ENCODE results near the gene SNX25.

Gene SNX25

DNA sequence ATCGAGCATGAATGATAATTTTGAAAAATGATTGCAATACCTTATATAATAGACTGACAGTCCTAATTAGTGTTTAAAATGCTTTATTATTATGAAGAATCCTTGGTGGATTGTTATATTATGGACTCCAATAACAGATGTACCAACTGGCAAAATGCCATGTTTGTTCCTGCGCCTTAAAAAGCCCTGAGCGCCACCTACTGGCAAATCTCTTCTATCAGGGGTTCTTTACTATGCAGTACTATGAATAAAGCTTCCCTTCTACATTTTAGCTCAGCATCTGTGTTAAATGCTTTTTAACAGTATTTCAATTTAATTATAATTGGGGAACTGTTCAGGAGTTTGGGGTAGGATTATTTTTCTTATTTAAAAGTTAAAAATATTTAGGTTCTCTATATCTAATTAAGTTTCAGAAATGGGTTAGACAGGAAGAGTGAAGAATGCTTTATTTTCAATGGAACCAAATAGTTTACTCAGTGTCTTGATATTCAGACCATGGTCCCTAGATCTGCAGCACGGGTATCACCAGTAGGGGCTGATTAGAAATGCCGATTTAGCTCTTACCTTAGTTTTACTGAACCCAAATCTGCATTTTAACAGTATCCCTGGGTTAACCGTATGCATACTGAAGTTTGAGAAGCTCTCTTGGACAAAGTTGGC lies 25.6 kb upstream of the SNX25 start:
- no peaks in the 10 kb centered on the region for H3K27me3 ChIP-seq (ENCODE audit: insufficient read depth, low read length)
- peaks cover 5% of the 10 kb centered on the region; the same call in 1 of the 2 replicates for H3F3A ChIP-seq (ENCODE audit: insufficient read depth, low read length)
- TF ChIP-seq, protein P1, sequence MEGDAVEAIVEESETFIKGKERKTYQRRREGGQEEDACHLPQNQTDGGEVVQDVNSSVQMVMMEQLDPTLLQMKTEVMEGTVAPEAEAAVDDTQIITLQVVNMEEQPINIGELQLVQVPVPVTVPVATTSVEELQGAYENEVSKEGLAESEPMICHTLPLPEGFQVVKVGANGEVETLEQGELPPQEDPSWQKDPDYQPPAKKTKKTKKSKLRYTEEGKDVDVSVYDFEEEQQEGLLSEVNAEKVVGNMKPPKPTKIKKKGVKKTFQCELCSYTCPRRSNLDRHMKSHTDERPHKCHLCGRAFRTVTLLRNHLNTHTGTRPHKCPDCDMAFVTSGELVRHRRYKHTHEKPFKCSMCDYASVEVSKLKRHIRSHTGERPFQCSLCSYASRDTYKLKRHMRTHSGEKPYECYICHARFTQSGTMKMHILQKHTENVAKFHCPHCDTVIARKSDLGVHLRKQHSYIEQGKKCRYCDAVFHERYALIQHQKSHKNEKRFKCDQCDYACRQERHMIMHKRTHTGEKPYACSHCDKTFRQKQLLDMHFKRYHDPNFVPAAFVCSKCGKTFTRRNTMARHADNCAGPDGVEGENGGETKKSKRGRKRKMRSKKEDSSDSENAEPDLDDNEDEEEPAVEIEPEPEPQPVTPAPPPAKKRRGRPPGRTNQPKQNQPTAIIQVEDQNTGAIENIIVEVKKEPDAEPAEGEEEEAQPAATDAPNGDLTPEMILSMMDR (IDR thresholded peaks at IDR 0.05; ENCODE audit: low read length) = peak; percentile 82
- no peak for TF ChIP-seq EZH2 (IDR thresholded peaks at IDR 0.05; ENCODE audit: borderline replicate concordance, low read length)
- H3K4me1 ChIP-seq (ENCODE audit: insufficient read depth, low read length, severe bottlenecking) = peaks cover 21% of the 10 kb centered on the region
- no peaks in the 10 kb centered on the region for H3K9me3 ChIP-seq (ENCODE audit: low read length)
- H3K9ac ChIP-seq (ENCODE audit: low read length) = no peak overlapping the region
- H3K27ac ChIP-seq (ENCODE audit: low read depth, low read length, poor library complexity, severe bottlenecking) = peak overlapping the region; percentile 71
- no peak overlapping the region for H3K4me3 ChIP-seq (ENCODE audit: low read depth, low read length, poor library complexity, severe bottlenecking)
- no peaks in the 10 kb centered on the region for H3K9me2 ChIP-seq (ENCODE audit: low read depth, low read length)
- H3K79me2 ChIP-seq (ENCODE audit: insufficient read depth, low read length) = peaks cover 59% of the 10 kb centered on the region
- H2AFZ ChIP-seq (ENCODE audit: low read length) = no peak overlapping the region
- H4K20me1 ChIP-seq (ENCODE audit: insufficient read depth, low read length) = no peaks in the 10 kb centered on the region
- peaks cover 30% of the 10 kb centered on the region for H3K36me3 ChIP-seq (ENCODE audit: insufficient read depth, low read length)
- no peak overlapping the region; the same call in 1 of the 2 replicates for H3K4me2 ChIP-seq (ENCODE audit: low read length)

DNA sequence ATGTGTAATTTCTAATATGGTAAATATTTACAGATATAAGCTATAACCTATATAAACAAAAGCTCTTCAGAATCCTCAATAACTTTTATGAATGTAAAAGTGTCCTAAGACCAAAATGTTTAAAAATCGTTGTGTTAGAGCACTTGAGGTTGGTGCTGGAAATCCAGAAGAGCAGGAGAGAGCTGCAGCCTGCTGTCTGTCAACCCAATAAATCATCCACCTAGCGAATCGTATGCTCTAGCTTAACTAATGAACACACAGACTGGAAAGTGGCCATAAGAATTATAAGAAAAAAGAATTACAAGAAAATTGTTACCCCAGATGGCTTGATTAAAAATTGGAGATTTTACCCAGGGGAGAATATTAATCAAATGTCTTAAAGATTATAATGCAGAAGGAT lies 22.6 kb upstream of the SNX25 start:
- Histone ChIP-seq H3K4me3 (ENCODE audit: low read depth, low read length, poor library complexity, severe bottlenecking) (no peak overlapping the region), H3F3A (ENCODE audit: insufficient read depth, low read length) (peaks cover 5% of the 10 kb centered on the region; the same call in 1 of the 2 replicates), H2AFZ (ENCODE audit: low read length) (no peak overlapping the region), H3K36me3 (ENCODE audit: insufficient read depth, low read length) (peaks cover 43% of the 10 kb centered on the region), H3K27me3 (ENCODE audit: insufficient read depth, low read length) (no peaks in the 10 kb centered on the region), H3K9ac (ENCODE audit: low read length) (no peak overlapping the region), H3K27ac (ENCODE audit: low read depth, low read length, poor library complexity, severe bottlenecking) (no peak overlapping the region), H3K4me2 (ENCODE audit: low read length) (no peak overlapping the region), H3K9me3 (ENCODE audit: low read length) (no peaks in the 10 kb centered on the region), H3K79me2 (ENCODE audit: insufficient read depth, low read length) (peaks cover 46% of the 10 kb centered on the region), H4K20me1 (ENCODE audit: insufficient read depth, low read length) (no peaks in the 10 kb centered on the region), H3K9me2 (ENCODE audit: low read depth, low read length) (no peaks in the 10 kb centered on the region), H3K4me1 (ENCODE audit: insufficient read depth, low read length, severe bottlenecking) (peaks cover 45% of the 10 kb centered on the region)
- no peak for TF ChIP-seq EZH2 (IDR thresholded peaks at IDR 0.05; ENCODE audit: borderline replicate concordance, low read length)
- TF ChIP-seq, protein P1 (IDR thresholded peaks at IDR 0.05; ENCODE audit: low read length) = no peak

DNA sequence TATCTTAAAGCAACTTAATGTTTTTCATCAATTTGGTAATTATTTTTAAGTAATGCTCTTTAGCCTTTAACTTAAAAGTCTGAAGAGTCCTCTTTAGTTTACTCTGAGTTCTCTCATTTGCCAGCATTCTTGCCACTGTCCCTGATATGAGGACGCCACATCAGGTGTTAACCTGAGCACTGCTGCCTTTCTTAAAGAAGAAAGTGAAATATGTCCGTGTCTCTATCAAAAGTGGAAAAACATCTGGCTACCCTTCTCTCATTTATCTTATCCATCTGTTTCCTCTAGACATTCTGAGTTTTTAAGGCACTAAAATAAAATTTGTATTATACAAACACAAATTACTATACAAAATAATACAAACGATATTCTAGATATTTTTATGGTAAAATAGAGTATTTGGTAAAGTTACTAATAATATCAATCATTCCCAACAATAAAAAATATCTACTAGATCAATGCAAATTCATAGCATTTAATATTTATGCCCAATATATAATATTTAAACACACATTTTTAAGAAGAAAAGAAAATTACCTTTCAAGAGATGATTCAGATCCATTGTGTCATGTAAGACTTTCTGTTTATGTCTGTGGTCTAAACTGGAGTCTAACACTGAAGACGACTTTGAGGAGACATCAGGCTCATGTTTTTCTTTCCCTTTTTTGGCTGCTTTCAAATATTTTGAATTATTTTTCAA lies 19.6 kb upstream of the SNX25 start:
- H3K79me2 ChIP-seq (ENCODE audit: insufficient read depth, low read length) = peaks cover 43% of the 10 kb centered on the region
- H2AFZ ChIP-seq (ENCODE audit: low read length) = no peak overlapping the region
- no peaks in the 10 kb centered on the region for H3F3A ChIP-seq (ENCODE audit: insufficient read depth, low read length)
- H4K20me1 ChIP-seq (ENCODE audit: insufficient read depth, low read length) = no peaks in the 10 kb centered on the region
- no peak for TF ChIP-seq EZH2 (IDR thresholded peaks at IDR 0.05; ENCODE audit: borderline replicate concordance, low read length)
- TF ChIP-seq, protein P1 (IDR thresholded peaks at IDR 0.05; ENCODE audit: low read length) = no peak
- no peaks in the 10 kb centered on the region for H3K27me3 ChIP-seq (ENCODE audit: insufficient read depth, low read length)
- peak overlapping the region; percentile 38 for H3K27ac ChIP-seq (ENCODE audit: low read depth, low read length, poor library complexity, severe bottlenecking)
- no peaks in the 10 kb centered on the region for H3K9me2 ChIP-seq (ENCODE audit: low read depth, low read length)
- no peak overlapping the region for H3K4me3 ChIP-seq (ENCODE audit: low read depth, low read length, poor library complexity, severe bottlenecking)
- peaks cover 33% of the 10 kb centered on the region for H3K36me3 ChIP-seq (ENCODE audit: insufficient read depth, low read length)
- peak overlapping the region; percentile 9; the same call in 1 of the 2 replicates for H3K4me2 ChIP-seq (ENCODE audit: low read length)
- no peaks in the 10 kb centered on the region for H3K9me3 ChIP-seq (ENCODE audit: low read length)
- H3K9ac ChIP-seq (ENCODE audit: low read length) = no peak overlapping the region
- H3K4me1 ChIP-seq (ENCODE audit: insufficient read depth, low read length, severe bottlenecking) = peaks cover 44% of the 10 kb centered on the region
